HEK293T (cell line): ENCODE data around the gene EDEM1.

ENCODE experiments used
- CTCF ChIA-PET: fragments of 350-600 bp; formaldehyde crosslinking; extraction: SDS; loops from one replicate; lab custom pipeline; 2021; ENCODE audit warnings: antibody characterized with exemption, inconsistent platforms; lab: Yijun Ruan, JAX
- POLR2A ChIA-PET: fragments of 350-600 bp; formaldehyde crosslinking; extraction: SDS; loops from one replicate; lab custom pipeline; 2020; ENCODE audit warnings: antibody characterized with exemption, inconsistent platforms; lab: Yijun Ruan, JAX
- DNase-seq: peaks from one replicate; pipeline ENCODE4 v3.0.0; 2012; ENCODE audit warnings: mixed read lengths; ENCODE audit errors: extremely low spot score
- ARNT ChIP-seq: fragments of 450-650 bp; IDR thresholded peaks from 2 replicates; pipeline ENCODE4 v1.6.1; 2017; ENCODE audit warnings: mild to moderate bottlenecking
- BHLHE40 ChIP-seq: fragments of 450-650 bp; IDR thresholded peaks from 2 replicates; pipeline ENCODE4 v1.6.1; 2016; ENCODE audit warnings: mild to moderate bottlenecking, moderate library complexity, borderline replicate concordance
- CTBP1 ChIP-seq: fragments of 450-650 bp; IDR thresholded peaks from 2 replicates; pipeline ENCODE4 v1.6.1; 2016; ENCODE audit warnings: borderline replicate concordance
- ELF4 ChIP-seq: fragments of 450-650 bp; IDR thresholded peaks from 2 replicates; pipeline ENCODE4 v1.6.1; 2017; ENCODE audit warnings: antibody characterized with exemption
- FOXA1 ChIP-seq: fragments of 450-650 bp; IDR thresholded peaks from 2 replicates; pipeline ENCODE4 v1.6.1; 2016; ENCODE audit warnings: mild to moderate bottlenecking
- FOXK2 ChIP-seq: fragments of 450-650 bp; IDR thresholded peaks from 2 replicates; pipeline ENCODE4 v1.6.1; 2016; ENCODE audit warnings: mild to moderate bottlenecking
- FOXM1 ChIP-seq: fragments of 450-650 bp; IDR thresholded peaks from 2 replicates; pipeline ENCODE4 v1.6.1; 2017; ENCODE audit warnings: mild to moderate bottlenecking, borderline replicate concordance
- HDGF ChIP-seq: fragments of 450-650 bp; IDR thresholded peaks from 2 replicates; pipeline ENCODE4 v1.6.1; 2017; ENCODE audit warnings: antibody characterized with exemption, borderline replicate concordance
- L3MBTL2 ChIP-seq: fragments of 450-650 bp; conservative IDR thresholded peaks from 2 replicates; pipeline ENCODE4 v1.6.1; 2016; ENCODE audit warnings: mild to moderate bottlenecking
- LEF1 ChIP-seq: fragments of 450-650 bp; IDR thresholded peaks from 2 replicates; pipeline ENCODE4 v1.6.1; 2017; ENCODE audit warnings: mild to moderate bottlenecking, borderline replicate concordance
- NFRKB ChIP-seq: fragments of 450-650 bp; IDR thresholded peaks from 2 replicates; pipeline ENCODE4 v1.6.1; 2016; ENCODE audit warnings: mild to moderate bottlenecking, moderate library complexity
- SP1 ChIP-seq: fragments of 450-650 bp; IDR thresholded peaks from 2 replicates; pipeline ENCODE4 v1.6.1; 2017
- SUZ12 ChIP-seq: fragments of 450-650 bp; IDR thresholded peaks from 2 replicates; pipeline ENCODE4 v1.6.1; 2016; ENCODE audit warnings: mild to moderate bottlenecking
- TARDBP ChIP-seq: fragments of 450-650 bp; IDR thresholded peaks from 2 replicates; pipeline ENCODE4 v1.6.1; 2016
- ZNF384 ChIP-seq: fragments of 450-650 bp; IDR thresholded peaks from 2 replicates; pipeline ENCODE4 v1.6.1; 2016
- TF ChIP-seq, protein P1 (sequence below): fragments of 450-650 bp; IDR thresholded peaks from 2 replicates; pipeline ENCODE4 v1.6.1; 2016

Gene EDEM1

DNA sequence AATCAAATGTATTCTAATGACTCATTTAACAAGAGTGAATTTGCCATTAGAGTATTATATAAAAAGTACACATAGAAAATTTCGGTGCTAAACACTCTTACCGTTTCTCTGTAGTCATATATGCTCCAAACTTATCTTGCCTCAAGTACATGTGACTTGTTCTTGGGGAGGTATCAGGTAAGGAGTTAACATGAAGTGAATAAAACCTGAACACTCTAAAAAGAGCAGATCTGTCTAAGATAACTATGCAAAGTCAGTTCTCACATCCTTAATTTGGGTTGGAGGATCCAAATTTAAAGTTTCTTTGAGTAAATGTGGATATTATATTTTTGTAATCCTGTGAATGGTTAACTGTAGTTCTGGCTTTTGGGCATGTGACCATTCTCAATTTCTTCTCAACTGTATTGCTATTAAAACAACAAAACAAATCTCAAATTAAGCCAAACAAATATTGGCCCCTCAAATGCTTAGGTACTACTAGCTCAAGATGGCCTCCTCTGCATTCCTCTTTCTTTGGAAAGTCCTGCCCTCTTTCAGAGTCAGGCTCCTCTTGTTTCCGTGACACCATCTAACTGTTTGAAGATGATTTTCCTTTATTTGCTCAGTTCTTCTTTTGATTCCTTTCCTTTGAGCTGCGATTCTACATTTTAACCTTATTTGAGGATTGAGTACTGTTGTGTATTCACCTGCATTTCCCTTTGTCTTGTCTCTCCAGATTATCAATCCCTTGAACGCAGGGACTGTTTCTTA, 4.2 kb downstream of the EDEM1 start:
- POLR2A ChIA-PET, result no interaction called here
- CTCF ChIA-PET, result no interaction called here
- TF ChIP-seq SP1 (no peak), SUZ12 (no peak), NFRKB (no peak), FOXM1 (no peak), ZNF384 (no peak), FOXK2 (no peak), ELF4 (no peak), TARDBP (no peak), HDGF (no peak), FOXA1 (no peak), L3MBTL2 (no peak)
- TF ChIP-seq, protein P1, sequence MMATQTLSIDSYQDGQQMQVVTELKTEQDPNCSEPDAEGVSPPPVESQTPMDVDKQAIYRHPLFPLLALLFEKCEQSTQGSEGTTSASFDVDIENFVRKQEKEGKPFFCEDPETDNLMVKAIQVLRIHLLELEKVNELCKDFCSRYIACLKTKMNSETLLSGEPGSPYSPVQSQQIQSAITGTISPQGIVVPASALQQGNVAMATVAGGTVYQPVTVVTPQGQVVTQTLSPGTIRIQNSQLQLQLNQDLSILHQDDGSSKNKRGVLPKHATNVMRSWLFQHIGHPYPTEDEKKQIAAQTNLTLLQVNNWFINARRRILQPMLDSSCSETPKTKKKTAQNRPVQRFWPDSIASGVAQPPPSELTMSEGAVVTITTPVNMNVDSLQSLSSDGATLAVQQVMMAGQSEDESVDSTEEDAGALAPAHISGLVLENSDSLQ, result no peak
- DNase-seq, result no peak

DNA sequence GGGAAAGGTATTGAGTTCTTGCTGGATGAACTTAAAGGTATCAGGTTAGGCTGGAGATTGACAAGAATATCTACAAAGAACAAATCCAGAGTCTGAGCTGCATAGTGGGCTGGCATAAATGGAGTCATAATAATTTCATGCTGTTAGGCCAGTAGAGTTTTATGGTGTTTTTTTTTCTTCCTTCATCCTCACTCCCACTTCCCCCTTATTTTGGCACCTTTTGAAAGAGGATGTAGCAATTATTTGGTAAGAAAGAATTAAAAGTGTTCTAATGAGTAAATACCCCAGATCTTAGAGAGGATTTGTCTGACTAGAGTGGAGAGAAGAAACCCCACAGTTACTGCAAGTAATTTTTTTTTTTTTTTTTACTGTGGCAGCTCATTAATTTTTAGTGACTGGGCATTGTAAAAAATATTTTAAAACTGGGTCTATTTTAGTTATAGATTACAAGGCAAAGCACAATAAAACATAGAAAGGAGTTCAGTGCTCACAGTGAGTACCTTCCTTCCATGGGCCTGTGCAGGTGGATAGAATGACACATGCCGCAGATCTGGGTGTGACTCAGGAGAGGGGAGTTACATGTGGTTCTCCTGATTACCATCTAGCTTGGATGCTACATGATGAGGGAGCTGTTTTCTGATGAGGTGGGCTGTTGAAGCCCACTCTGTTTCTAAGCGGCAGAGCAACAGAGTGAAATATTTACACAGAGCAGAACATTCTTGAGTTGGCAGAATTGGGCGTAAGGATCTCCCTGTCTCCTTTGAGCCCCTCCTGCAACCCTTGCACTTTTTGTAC, 5.3 kb downstream of the EDEM1 start:
- no peak for DNase-seq
- ChIA-PET POLR2A (no interaction called here), CTCF (interaction anchor here (0.7 kb wide), 1 partner anchor 70 kb away, joined by 3 read pairs; no protein-coding TSS in a partner anchor)
- TF ChIP-seq SUZ12, result no peak
- no peak for TF ChIP-seq ZNF384
- TF ChIP-seq, protein P1, result no peak
- no peak for TF ChIP-seq SP1
- TF ChIP-seq ARNT, result no peak
- TF ChIP-seq CTBP1, result no peak
- no peak for TF ChIP-seq BHLHE40
- TF ChIP-seq L3MBTL2, result no peak
- TF ChIP-seq TARDBP, result no peak
- TF ChIP-seq FOXA1, result no peak
- no peak for TF ChIP-seq ELF4
- TF ChIP-seq FOXK2, result no peak
- TF ChIP-seq FOXM1, result no peak
- TF ChIP-seq LEF1, result no peak
- TF ChIP-seq NFRKB, result no peak
- no peak for TF ChIP-seq HDGF

DNA sequence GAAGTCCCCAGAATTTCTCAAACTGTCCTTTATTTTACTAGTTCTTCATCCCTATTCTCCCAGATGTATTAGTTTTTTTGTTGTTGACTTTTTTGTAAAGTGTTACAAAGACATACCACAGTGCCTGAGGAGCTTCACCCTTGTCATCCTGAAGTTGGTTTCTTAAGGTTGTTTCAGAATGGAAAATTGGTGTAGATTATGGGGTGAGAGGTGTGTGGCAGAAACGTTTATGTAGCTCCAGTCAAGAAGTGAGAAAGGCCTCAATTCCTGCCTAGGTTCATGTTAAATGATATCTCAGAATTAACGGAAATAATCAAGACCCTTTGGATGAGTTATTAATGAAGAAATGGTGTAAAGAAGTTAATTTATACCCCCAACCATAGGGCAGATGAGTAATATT, 6.8 kb downstream of the EDEM1 start:
- TF ChIP-seq SP1 (no peak), NFRKB (no peak), ARNT (no peak), BHLHE40 (no peak), HDGF (no peak), CTBP1 (no peak), FOXA1 (no peak), ELF4 (no peak), LEF1 (no peak), FOXK2 (no peak), TARDBP (no peak), ZNF384 (no peak), FOXM1 (no peak), L3MBTL2 (no peak)
- TF ChIP-seq, protein P1, result no peak
- no peak for DNase-seq
- POLR2A ChIA-PET, result interaction anchor here (0.6 to 1.2 kb wide), 2 partner anchors 9 to 216 kb away, joined by 3 to 4 read pairs; partner anchors contain the start of gene BHLHE40
- CTCF ChIA-PET, result no interaction called here

DNA sequence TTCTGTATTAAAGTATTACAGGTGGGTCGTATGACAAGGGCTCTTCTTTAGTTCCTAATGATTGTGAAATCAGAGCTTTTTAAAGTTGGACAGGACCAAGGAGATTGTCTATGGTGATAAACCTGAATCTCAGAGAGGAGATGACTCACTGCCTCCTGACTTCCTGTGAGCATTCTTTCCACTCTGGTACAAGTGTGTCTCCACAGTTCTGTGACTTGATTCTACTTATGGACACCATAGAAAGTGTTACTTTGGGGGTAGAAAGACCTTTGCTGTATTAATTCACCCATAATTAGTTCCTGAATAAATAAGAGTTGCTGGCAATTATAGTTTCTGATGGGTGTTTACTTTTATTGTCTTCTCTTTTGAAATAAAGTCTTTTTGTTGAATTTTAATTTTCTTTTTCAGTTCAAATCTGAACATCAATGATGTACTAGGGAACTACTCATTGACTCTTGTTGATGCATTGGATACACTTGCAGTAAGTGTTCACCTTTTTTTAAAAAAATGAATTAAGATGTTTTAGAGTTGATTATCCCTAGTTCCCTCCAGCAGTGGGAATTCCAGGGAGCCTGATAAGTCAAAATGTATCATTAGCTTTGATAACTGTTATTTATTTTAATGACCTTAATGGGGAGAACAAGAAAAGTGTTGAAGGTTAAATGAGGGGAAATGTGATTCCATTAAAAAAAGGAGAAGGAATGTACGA, 7.4 kb downstream of the EDEM1 start:
- ChIA-PET POLR2A (interaction anchor here (1.2 kb wide), 1 partner anchor 216 kb away, joined by 3 read pairs; the partner anchor contains the start of gene BHLHE40), CTCF (no interaction called here)

More for the DNA sequence above, 7.4 kb downstream of the EDEM1 start:
- TF ChIP-seq HDGF (no peak), FOXK2 (no peak), ZNF384 (no peak), BHLHE40 (no peak), FOXA1 (no peak), NFRKB (no peak), SP1 (no peak), L3MBTL2 (no peak)
- TF ChIP-seq, protein P1, result no peak
- DNase-seq, result no peak
